ENCODE data around the gene NUB1. TPM values are rescaled to one million over a fixed set of nuclear protein-coding genes. Genes with fewer than 3 reads are reported as not detected.
A peak's percentile ranks its signal among the peaks of the same experiment; 100 is the strongest.

NUB1 gene
- total RNA-seq, 1 donor: 33.1 TPM

DNA sequence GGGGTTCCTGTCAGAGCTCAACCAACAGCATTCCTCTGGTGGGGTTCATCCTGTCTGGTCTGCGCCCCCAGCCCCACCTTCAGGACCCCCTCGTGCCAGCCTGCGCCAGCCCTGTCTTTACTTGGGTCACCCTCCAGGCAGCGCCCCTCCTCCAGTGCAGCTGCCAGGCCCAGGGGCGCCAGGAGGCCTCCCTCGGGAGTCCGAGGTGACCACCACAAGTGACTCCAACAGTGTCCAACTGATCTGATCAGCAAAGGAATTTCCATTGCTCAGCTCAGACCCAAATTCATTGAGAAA is 57.6 kb downstream of the NUB1 start:
- no peak for DNase-seq (ENCODE audit: low read depth in 2 of 3, low spot score in 2 of 3)

DNA sequence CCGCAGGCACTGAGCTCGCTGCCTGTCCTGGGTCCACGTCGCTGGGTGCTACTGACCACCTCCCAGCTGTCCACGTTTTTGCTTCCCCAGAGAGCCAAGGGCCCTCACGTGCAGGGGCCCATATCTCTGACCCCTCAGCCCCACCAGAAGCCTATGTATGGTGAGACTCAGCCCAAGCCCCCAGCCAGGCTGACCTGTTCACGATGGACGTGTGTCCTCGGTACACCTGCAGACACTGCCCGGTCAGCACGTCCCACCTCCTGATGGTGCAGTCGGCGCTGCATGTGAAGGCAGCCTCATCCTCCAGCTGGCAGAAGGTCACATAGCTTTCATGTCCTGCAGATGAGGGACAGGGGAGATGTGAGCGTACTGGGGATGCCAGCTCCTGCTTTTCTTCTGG is 58.3 kb downstream of the NUB1 start:
- no peak for DNase-seq (ENCODE audit: low read depth in 2 of 3, low spot score in 2 of 3)

DNA sequence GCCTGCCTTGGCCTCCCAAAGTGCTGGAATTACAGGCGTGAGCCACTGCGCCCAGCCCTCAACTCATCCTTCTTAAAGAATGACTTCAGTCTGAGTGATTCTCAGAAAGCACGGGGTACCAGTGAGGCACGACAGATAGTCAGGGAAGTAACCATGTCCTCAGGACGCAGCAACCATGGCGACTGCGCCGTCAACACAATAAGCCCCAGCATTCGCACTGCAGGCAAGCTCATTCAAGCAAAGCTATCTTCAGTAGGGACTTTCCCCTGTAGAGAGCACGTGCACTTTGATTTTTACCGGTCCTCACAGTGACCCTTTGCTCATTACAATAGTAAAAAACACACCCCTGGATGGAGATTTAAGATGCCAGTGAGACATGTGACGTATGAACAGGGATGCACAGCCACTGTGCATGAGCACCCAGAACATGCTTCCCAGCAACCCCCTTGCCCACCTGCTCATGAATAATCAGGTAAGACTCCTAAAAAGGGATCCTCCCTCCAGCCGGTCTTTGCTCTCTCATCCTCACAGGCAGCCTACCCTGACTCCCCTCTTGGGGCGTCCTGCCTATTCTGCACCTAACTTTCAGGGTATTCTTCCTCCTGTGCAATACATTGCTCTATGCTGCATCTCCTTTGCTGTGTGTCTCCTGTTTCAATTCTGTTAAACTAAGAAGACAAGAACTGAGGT is 59.2 kb downstream of the NUB1 start:
- DNase-seq (ENCODE audit: low read depth in 2 of 3, low spot score in 2 of 3): no peak

DNA sequence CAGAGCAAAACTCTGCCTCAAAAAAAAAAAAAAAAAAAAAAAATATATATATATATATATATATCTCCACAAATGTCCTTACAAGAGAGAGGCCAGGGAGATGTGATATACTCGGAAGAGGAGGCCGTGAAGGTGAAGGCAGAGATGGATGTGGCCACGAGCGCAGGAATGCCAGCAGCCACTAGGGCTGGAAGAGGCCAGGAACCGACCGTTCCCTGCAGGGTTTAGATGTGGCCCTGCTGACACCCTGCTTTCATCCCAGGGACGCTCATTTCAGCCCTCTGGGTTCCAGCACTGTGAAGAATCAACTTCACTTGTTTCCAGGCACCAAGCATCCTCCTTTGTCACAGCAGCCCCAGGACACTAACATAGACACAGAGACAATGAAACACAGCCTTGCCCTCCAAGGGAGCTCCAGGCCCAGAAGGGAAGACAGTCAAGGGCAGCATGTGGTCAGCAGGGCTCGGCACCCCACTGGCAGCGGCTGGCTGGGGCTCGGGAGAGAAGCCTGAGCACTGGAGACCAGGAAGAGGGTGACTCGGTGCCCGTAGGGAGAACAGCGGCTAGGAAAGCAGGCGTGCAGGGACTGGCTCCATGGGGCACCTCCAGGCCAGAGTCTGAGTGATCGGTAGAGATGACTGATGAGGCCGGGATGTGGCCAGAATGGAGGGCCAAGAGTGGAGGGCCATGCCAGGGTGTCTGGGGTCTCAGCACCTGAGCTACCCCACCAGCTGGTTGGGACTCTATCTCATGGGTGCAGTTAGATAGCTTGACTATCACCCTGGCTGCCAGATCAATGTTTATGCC is 60.6 kb downstream of the NUB1 start:
- DNase-seq (ENCODE audit: low read depth in 2 of 3, low spot score in 2 of 3): no peak

DNA sequence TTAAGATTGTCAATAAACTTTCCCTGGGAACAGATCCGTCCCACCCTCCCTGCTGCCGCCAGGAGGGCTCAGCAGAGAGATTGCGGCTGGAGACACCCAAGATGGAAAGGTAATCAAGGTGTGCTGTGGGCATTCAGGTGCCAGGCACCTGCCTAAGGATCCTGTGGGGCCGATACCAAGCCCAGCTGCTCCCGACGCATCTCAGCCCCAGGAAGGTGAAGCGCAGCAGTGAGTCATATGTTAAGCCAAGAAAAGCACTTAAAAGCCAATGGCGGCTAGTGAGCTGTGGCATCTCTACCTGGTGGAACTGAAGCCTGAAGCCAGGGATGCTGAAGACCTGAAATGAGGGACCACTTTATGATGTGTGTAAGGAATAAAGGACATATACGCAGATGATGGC is 62.2 kb downstream of the NUB1 start:
- no peak for DNase-seq (ENCODE audit: low read depth in 2 of 3, low spot score in 2 of 3)

DNA sequence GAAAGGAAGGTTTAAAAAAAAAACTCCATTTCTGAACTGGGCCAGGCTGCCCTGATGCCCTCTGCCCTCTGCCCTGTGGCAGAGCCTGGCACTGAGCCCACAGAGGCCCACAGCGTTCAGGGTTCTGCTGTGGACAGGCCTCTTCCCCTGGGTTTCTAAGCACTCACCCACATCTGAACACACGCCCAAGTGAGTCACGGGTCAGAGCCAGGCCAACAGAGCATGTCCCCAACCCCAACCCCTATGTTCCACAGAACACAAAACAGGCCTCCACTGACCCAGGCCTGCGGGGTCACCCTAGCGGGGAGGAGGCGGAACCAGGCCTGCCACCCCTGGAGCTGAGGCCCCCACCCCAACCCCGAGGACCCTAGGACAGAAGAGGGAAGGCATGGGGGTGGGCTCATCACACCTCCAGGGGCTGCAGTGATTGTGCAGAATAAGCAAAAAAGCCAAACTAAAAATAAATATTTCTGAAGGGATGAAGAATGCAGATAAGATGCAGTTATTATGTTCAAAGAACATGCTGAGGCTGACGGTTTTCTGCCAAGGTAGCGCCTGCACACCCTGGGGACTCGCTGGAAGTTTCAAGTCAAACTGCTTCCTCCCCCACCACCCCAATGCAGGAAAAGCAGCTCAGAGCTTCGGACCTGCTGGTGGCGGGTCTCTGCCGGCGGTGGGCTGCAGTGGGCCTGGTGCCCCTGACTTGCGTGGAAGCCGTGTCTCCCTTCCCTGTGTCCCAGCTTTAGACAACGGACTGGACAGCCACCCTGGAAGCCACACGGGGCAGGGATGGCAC is 62.8 kb downstream of the NUB1 start:
- no peak for DNase-seq (ENCODE audit: low read depth in 2 of 3, low spot score in 2 of 3)

DNA sequence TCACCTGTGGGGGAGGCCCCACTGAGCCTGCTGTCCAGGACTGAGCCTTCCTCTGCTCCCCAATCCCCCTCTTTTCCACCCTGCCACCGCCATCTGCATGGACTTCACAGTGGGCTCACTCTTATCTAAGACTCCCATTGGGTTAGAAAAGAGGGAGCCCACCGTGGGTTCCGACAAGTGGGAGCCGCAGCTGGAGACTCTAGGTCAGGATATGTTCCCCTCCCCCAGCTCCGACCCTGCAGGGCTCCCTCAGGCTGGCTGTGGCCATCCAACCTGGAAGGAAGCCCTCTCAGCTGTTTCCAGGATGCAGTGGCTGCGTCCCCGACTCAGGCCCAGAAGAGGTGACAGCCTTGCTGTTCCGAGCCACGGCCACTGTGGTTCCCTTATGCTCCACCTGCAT is 63.4 kb downstream of the NUB1 start:
- no peak for DNase-seq (ENCODE audit: low read depth in 2 of 3, low spot score in 2 of 3)

DNA sequence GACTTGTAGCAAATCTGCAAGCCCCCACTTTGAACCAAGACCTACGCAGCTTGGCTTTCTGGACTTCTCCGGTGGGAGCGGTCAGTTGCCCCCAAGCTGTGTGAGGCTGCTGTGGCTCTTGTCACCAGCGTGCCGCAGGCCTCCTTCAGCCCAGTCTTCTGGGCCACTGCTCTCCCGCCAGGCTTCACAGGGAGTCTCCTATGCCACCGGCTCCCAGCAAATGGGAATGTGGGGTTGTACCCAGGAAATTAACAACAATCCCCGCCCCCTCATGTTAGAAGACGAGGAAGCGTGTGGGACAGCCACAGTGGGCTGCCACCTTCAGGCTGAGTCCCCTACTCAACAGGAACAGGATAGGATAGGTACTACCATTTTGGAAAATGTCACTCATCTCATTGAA is 64.0 kb downstream of the NUB1 start:
- no peak for DNase-seq (ENCODE audit: low read depth in 2 of 3, low spot score in 2 of 3)

DNA sequence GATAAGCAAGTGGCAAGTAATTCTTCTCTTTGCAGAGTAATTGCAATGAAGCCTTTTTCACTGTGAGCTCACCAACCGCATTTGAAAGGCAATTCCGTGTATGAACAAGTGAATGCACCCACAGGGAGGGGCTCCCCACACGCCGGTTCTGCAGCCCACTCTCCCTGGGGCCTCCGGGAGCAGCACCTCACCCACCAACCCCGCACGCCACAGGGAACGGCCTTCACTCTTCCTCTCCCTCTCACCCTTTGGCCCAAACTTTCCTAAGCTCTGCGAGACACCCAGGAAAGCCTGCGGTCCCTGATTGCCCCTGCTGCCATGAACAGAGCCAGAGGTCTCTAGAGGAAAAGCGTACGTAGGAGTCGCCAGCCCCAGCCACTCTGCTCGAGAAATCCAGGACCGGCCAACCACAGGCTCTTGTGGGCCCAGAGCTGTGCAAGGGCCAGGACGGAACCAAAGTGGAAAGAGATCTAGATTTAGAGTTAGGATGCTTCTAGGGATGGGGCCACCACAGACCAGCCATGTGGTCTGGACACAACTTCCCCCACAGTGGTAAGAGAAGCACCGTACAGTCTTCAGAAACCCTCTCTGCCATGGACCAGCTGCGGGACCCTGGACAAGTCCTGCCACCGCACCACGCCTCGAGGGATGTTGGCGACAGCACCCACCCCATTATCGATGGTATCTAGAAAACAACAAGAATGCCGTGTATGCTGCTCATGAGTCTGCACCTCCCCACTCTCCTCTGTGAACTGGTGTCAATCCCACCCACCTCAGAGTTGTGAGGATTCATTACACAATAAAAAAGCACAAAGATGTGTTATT is 64.7 kb downstream of the NUB1 start:
- DNase-seq (ENCODE audit: low read depth in 2 of 3, low spot score in 2 of 3): no peak

DNA sequence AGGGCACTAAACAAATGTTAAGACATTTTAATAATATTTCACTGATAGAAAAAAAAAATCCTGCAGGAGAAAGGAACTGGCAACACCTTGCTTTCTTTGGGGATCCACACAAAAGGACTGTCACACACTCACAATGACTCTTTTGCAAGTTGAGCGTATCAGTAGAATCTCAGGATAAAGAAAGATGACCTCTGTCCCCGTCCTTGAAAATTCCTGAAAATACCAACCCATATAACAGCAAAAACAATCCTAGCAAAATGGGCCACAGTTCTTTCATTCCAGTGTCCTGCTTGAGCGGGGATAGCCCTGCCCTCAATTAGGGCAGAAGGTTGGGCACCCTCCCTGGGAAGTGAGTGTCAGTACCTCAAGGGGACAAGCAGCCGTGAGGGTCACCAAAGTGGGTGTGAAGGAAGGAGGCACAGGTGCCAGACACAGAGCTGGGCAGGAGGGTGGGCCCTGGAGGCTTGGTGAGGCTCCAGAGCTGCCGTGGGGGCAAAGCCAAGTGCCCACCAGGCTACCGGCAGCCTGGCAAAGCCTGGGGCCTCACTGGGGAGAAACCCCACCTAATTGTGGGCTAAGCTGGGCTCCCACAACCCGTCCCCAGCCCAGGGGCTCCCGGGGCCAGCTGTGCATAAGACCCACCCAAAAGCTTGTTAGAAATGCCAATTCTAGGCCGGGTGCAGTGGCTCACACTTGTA is 65.4 kb downstream of the NUB1 start:
- no peak for DNase-seq (ENCODE audit: low read depth in 2 of 3, low spot score in 2 of 3)

DNA sequence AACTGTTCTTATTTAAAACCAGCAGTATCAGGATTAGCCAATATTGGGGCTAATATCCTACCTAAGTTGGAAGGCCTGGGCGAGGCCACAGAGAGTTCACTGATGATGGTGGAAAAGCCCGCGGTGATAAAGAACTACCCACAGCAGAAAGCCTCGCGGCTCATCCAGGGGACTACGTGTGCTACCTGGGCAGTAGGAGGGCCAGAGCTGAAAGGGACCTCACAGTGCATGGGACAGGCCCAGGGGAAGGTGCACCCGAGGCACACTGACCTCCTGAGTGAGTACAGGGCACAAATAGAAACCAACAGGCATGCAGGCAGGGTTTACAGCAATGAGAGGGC is 66.9 kb downstream of the NUB1 start:
- no peak for DNase-seq (ENCODE audit: low read depth in 2 of 3, low spot score in 2 of 3)

DNA sequence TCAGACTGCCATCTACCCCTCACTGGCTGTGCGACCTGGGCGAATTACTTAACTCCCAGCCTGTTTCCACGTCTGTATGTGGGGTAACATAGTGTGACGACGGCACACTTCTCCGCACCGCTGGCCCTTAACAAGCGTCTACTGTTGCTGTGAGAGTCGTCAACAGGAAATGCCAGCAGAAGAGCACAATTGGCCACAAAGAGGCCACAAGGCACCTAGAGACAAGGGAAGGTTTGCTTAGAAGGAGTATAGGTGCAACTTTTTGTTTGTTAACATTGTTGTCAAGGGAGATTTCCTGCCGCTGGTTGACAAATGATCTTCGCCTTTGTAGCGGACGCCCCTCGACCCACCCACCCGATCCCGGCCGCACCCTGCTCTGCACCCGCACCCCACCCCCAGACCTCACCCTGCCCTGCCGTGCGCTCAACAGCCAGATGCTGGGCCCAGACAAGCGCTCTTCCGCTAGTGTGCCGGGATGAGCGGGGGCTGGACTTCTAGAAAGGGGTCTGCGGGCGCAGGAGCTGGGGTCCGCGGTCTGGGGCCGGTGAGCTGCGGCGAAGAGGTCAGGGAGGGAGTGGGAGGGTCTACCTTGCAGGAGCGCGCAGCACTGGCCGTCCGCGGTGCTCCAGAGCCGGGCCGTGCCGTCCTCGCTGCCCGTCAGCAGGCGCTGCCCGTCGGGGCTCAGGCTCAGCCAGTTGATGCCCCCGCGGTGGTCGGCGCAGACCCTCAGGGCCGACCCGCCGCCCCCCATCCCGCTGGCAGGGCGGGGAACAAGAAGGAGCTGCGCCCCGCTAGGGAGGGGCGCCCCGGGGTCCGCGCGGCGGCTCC is 67.4 kb downstream of the NUB1 start:
- DNase-seq (ENCODE audit: low read depth in 2 of 3, low spot score in 2 of 3): peak; percentile 42 to 64 (median 63)

DNA sequence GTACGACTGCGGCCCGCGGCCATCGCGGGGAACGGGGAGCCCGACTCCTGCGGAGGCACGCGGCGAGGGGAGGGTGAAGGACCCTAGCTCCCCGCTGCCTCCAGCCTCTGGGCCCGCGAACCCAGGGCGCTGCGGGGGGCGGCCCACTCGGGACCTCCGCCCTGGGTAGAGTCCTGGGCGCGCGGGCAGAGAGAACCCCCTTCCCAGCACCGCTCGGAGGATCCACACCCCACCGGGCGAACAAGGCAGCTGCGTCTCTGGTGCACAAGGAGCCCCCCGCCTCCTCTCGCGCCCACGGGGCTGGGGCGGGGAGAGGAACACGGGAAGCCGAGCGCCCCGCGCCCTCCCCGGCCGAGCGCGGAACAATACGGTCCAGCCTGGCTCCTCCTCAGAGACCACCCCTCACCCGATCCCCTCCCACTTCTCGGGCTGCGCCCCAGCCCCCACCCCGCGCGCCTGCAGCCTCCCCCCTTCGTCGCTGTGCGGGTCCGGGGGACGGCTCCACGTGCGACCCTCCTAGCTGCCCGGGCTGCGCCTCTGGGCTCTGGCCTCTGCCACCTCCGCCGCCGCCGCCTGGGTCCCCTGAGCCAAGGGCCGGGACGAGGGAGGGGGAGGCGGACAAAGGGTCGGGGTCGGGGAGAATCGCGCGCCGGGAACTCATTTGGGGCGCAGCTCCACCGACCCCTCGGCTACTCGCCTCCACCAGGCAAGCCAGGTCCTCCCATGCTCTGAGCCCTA is 68.2 kb downstream of the NUB1 start, which contains the start of gene WDR86:
Gene WDR86, minus strand, starts transcription at position 372 of the 738 bp plus-strand sequence. CDS start 449 bp downstream, outside the sequence.
- DNase-seq (ENCODE audit: low read depth in 2 of 3, low spot score in 2 of 3): no peak

DNA sequence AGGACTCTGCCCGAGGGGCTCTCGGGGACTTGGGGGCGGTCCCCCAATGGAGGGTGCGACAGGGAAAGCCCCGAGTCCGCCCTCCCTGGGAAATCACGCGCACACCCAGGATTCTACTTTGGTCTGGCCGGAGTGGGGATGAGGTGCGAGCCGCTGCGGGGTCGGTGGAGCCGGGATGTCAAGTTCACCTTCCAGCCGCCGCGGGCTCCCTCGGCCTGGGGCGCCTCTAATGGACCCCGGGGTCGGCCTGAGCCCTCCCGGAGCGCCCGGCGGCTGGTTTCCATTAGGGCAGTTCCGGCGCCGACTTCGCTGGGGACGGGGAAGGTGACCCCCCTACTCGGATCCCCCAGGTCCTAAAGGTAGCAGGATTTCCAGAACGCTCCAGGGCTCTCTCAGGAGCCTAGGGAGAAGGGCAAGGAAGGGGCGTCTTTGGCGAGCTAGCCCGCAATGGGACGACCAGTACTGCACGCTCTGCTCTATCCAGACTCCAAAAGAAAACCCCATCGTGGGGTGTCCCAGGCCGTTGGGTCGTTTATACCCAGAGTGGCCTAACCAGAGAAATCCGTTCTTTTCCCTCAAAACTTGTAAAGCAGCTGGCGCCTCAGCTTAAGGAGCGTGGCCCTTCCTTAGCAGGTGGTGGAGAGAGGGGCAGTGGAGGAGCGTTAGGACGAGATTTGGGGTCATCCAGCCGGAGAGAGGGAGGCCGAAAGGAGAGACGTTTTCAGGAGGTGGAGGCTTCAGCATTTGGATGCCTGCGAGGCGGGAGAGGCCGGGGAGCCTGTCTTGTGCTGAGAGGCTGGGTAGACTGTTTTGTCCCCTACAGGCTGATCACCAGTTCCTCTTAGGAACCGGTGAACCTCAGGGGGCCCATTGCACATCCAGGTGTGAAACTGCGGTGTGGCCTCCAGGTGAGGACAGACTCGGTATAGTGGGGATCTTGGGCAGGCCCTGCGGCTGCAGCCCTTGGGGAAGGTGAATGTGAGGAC is 69.1 kb downstream of the NUB1 start:
- no peak for DNase-seq (ENCODE audit: low read depth in 2 of 3, low spot score in 2 of 3)

DNA sequence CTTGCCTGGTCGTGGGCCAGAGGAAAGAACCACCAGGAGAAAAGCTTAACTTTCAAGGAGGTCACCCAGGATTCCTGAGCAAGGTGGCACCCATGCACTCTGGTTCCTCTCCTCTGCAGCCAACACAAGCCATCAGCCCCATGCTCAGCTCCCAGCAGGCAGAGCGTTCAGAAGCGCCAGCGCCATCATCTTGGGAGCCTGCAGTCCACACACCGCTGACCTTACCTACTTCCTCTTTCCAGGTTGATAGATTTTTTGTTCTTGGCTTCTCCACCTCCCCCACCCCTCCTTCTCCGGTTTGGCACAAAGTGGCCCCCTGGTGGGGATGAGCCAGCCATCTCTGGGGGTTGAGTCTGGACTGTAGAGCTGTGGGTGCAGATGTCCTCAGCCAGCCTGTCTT is 69.9 kb downstream of the NUB1 start:
- peak in 2 of 3 donors; percentile 71 to 80 for DNase-seq (ENCODE audit: low read depth in 2 of 3, low spot score in 2 of 3)

DNA sequence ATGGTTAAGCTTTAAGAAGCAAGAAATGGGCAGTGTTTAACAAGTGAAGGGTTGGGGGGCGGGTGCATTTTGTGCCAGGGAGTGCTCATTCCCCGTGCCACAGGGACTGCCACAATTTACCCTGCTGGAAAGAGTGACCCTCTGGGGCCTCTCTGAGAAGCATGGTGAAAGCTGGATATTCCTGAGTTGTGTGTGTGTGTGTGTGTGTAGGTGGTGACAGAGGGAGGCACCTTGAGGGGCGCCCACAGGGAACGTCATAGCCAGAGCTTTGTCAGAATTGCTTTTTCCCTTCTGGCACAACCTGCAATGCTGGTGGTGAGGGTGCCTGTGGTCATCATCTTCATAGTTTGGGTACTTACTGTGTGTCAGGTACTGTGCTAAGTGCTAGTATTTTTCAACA is 70.7 kb downstream of the NUB1 start:
- no peak for DNase-seq (ENCODE audit: low read depth in 2 of 3, low spot score in 2 of 3)

DNA sequence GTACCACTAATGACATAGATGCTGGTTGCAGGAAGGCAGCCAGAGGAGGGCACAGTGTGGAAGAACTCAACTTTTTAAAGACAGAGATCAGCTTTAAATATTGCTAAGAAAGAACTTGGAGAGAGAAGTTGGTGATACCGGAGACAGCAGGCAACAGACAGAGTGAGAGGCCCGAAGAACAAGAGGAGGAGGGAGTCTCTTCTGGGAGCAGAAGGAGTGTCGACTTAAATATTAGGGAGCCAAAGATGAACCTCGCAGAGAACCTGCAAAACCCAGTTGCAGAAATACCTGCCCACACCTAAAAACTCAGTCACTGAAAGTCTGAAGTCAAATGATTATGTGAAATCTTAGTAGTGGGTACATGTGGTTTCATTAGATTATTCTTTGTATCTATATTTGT is 71.6 kb downstream of the NUB1 start:
- no peak for DNase-seq (ENCODE audit: low read depth in 2 of 3, low spot score in 2 of 3)

All from hematopoietic multipotent progenitor cell (in vitro differentiated cells).